Suprapubic skin (tissue), 3 donors: ENCODE results near the gene SLAMF7.
"Not testable (repeated sequence)": the region's sequence is repeated elsewhere in the genome, so short reads cannot be mapped to it uniquely, and the experiment has no call there.

ENCODE experiments used
- POLR2A ChIP-seq, 2 donors: fragments of 450-650 bp; IDR thresholded peaks; one replicate each; pipeline ENCODE4 v1.6.1; 2017; ENCODE audit warnings: antibody characterized with exemption in 2 of 2, mild to moderate bottlenecking in 2 of 2, moderate library complexity in 2 of 2
- TF ChIP-seq, protein P1 (sequence below), 2 donors: fragments of 200-600 bp in 1 of 2; fragments of 450-650 bp in 1 of 2; sonication (generic) in 1 of 2; IDR thresholded peaks; one replicate each; pipeline ENCODE4 v1.5.1; 2016 to 2019; ENCODE audit warnings: antibody characterized with exemption in 2 of 2, mild to moderate bottlenecking in 1 of 2, moderate library complexity in 1 of 2

DNA sequence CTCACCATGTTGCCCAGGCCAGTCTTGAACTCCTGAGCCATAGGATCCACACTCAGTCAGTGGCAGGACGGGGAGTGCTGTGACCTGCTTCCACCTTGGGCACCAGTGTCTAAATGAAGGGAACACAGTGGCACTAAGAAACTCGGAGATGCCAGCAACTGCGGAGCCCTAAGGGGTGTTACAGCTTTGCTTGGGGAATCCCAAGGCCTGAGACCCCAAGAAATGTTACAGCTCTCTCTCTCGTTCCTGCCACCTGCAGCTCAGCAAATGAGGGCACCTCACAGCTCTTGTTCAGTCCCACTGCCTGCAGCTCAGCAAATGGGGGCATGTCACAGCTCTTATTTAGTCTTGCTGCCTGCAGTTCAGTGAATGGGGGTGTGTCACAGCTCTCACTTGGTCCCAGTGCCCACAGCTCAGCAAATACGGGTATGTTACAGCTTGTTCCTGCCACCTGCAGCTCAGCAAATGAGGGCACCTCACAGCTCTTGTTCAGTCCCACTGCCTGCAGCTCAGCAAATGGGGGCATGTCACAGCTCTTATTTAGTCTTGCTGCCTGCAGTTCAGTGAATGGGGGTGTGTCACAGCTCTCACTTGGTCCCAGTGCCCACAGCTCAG, 24.9 kb upstream of the SLAMF7 start:
- TF ChIP-seq, protein P1, sequence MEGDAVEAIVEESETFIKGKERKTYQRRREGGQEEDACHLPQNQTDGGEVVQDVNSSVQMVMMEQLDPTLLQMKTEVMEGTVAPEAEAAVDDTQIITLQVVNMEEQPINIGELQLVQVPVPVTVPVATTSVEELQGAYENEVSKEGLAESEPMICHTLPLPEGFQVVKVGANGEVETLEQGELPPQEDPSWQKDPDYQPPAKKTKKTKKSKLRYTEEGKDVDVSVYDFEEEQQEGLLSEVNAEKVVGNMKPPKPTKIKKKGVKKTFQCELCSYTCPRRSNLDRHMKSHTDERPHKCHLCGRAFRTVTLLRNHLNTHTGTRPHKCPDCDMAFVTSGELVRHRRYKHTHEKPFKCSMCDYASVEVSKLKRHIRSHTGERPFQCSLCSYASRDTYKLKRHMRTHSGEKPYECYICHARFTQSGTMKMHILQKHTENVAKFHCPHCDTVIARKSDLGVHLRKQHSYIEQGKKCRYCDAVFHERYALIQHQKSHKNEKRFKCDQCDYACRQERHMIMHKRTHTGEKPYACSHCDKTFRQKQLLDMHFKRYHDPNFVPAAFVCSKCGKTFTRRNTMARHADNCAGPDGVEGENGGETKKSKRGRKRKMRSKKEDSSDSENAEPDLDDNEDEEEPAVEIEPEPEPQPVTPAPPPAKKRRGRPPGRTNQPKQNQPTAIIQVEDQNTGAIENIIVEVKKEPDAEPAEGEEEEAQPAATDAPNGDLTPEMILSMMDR (IDR thresholded peaks at IDR 0.05): not testable (repeated sequence)
- not testable (repeated sequence) for TF ChIP-seq POLR2A (IDR thresholded peaks at IDR 0.05)
